ENCODE results near the gene LIMK2.

- TF ChIP-seq CTCF (optimal IDR thresholded peaks at IDR 0.05 in 1 of 3, IDR thresholded peaks at IDR 0.05 in 1 of 3, conservative IDR thresholded peaks at IDR 0.05 in 1 of 3; ENCODE audit: extremely low read depth in 1 of 3, insufficient read depth in 2 of 3, low read length in 3 of 3) (no peak), EZH2 (IDR thresholded peaks at IDR 0.05; ENCODE audit: low read length) (no peak)
Measured at GRCh38 chr22:31275018-31275417, 62.9 kb downstream of the LIMK2 start.
